HepG2 (cell line): ENCODE data around the gene SYNC. TPM values are rescaled to one million over a fixed set of nuclear protein-coding genes. Genes with fewer than 3 reads are reported as not detected.

Source experiments
- BCL6 ChIP-seq: IDR thresholded peaks from 2 replicates; pipeline ENCODE4 v1.6.1; 2016; ENCODE audit warnings: missing genetic modification reagents, missing compliant biosample characterization
- CAMTA2 ChIP-seq: sonication (generic); formaldehyde crosslinking; IDR thresholded peaks from 2 replicates; pipeline ENCODE4 v1.4.0; 2020; ENCODE audit warnings: mild to moderate bottlenecking, missing genetic modification reagents, borderline replicate concordance
- HOXD1 ChIP-seq: sonication (generic); formaldehyde crosslinking; IDR thresholded peaks from 2 replicates; pipeline ENCODE4 v1.5.0; 2020; ENCODE audit warnings: missing genetic modification reagents
- KAT2B ChIP-seq: fragments of 150-350 bp; IDR thresholded peaks from 2 replicates; pipeline ENCODE4 v1.6.1; 2014; ENCODE audit warnings: low read depth, low read length, borderline replicate concordance
- KDM2A ChIP-seq: sonication (generic); formaldehyde crosslinking; IDR thresholded peaks from 2 replicates; pipeline ENCODE4 v1.4.0; 2020; ENCODE audit warnings: low read depth, missing genetic modification reagents, borderline replicate concordance
- MATR3 ChIP-seq: sonication (generic); formaldehyde crosslinking; IDR thresholded peaks from 2 replicates; pipeline ENCODE4 v1.4.0; 2020; ENCODE audit warnings: missing genetic modification reagents
- MIER2 ChIP-seq: IDR thresholded peaks from 2 replicates; pipeline ENCODE4 v1.6.1; 2016; ENCODE audit warnings: missing biosample characterization, missing genetic modification reagents
- MIER3 ChIP-seq: IDR thresholded peaks from 2 replicates; pipeline ENCODE4 v1.6.1; 2016; ENCODE audit warnings: missing compliant biosample characterization, borderline replicate concordance
- NCOR1 ChIP-seq: fragments of 200-600 bp; sonication (generic); IDR thresholded peaks from 2 replicates; pipeline ENCODE4 v1.7.0; 2017; ENCODE audit warnings: antibody characterized with exemption, low read length, borderline replicate concordance
- NFE2L2 ChIP-seq: fragments of 150-350 bp; IDR thresholded peaks from 2 replicates; pipeline ENCODE4 v1.6.1; 2014; ENCODE audit warnings: low read length
- PHF20 ChIP-seq: sonication (generic); formaldehyde crosslinking; IDR thresholded peaks from 2 replicates; pipeline ENCODE4 v1.5.0; 2020; ENCODE audit warnings: mild to moderate bottlenecking, missing genetic modification reagents
- POLR2G ChIP-seq: fragments of 200-400 bp; formaldehyde crosslinking; IDR thresholded peaks from 2 replicates; pipeline ENCODE4 v1.6.1; 2018; ENCODE audit warnings: mild to moderate bottlenecking, low read depth, low read length, moderate library complexity
- SALL1 ChIP-seq: sonication (generic); formaldehyde crosslinking; IDR thresholded peaks from 2 replicates; pipeline ENCODE4 v1.8.0; 2022; ENCODE audit warnings: mild to moderate bottlenecking, missing genetic modification reagents
- SCMH1 ChIP-seq: sonication (generic); formaldehyde crosslinking; IDR thresholded peaks from 2 replicates; pipeline ENCODE4 v1.9.0; 2021; ENCODE audit warnings: missing genetic modification reagents, mild to moderate bottlenecking, borderline replicate concordance
- SNRNP70 ChIP-seq: fragments of 200-400 bp; formaldehyde crosslinking; IDR thresholded peaks from 2 replicates; pipeline ENCODE4 v1.6.1; 2017; ENCODE audit warnings: mild to moderate bottlenecking, low read depth, low read length, moderate library complexity
- ZBTB40 ChIP-seq, 2 experiments: fragments of 450-650 bp in 1 of 2; sonication (generic) in 1 of 2; formaldehyde crosslinking in 1 of 2; IDR thresholded peaks; 2 replicates each; pipeline versions ENCODE4 v1.6.1 to v1.8.0; 2016 to 2022; ENCODE audit warnings: antibody characterized with exemption in 1 of 2, mild to moderate bottlenecking in 1 of 2, missing genetic modification reagents in 1 of 2
- ZNF230 ChIP-seq: sonication (generic); formaldehyde crosslinking; IDR thresholded peaks from 2 replicates; pipeline ENCODE4 v1.4.0; 2020; ENCODE audit warnings: mild to moderate bottlenecking, missing genetic modification reagents
- ZNF484 ChIP-seq: sonication (generic); formaldehyde crosslinking; IDR thresholded peaks from 2 replicates; pipeline ENCODE4 v1.5.1; 2020; ENCODE audit warnings: mild to moderate bottlenecking, low read depth, missing genetic modification reagents, borderline replicate concordance
- ZNF496 ChIP-seq: sonication (generic); formaldehyde crosslinking; IDR thresholded peaks from 2 replicates; pipeline ENCODE4 v1.8.1; 2023; ENCODE audit warnings: mild to moderate bottlenecking, moderate library complexity, missing genetic modification reagents; ENCODE audit not compliant: insufficient replicate concordance
- ZNF777 ChIP-seq: sonication (generic); formaldehyde crosslinking; IDR thresholded peaks from 2 replicates; pipeline ENCODE4 v1.4.0; 2020; ENCODE audit warnings: missing genetic modification reagents
- ZNF781 ChIP-seq: sonication (generic); formaldehyde crosslinking; IDR thresholded peaks from 2 replicates; pipeline ENCODE4 v1.5.1; 2020; ENCODE audit warnings: borderline replicate concordance, mild to moderate bottlenecking, missing genetic modification reagents; ENCODE audit errors: not compliant biosample characterization
- ZSCAN31 ChIP-seq: sonication (generic); formaldehyde crosslinking; IDR thresholded peaks from 2 replicates; pipeline ENCODE4 v1.5.0; 2020; ENCODE audit warnings: low read depth, mild to moderate bottlenecking, missing genetic modification reagents
- polyA plus RNA-seq, 8 experiments: library from polyadenylated mRNA; depleted of rRNA in 3 of 8; stranded (reverse) in 7 of 8; unstranded in 1 of 8; fragments of >200 nt; fragmentation: Illumina TruSeq in 4 of 8; extraction: Trizol in 4 of 8; gene quantifications; 2 replicates each; pipeline versions ENCODE4 v1.2.1 to v1.2.3, GENCODE V29; 2011 to 2016; ENCODE audit warnings: low read depth in 4 of 8, missing spikeins in 1 of 8, mixed read lengths in 1 of 8; ENCODE audit not compliant: insufficient read depth in 1 of 8
- total RNA-seq, 5 experiments: library from RNA; depleted of rRNA; stranded (reverse); fragments of >200 nt; fragmentation: Illumina TruSeq; extraction: Trizol; gene quantifications; 2 replicates each; pipeline ENCODE4 v1.2.3, GENCODE V29; 2016; ENCODE audit warnings: low read depth in 1 of 5
- TF ChIP-seq, protein P1 (sequence below): sonication (generic); formaldehyde crosslinking; IDR thresholded peaks from 2 replicates; pipeline ENCODE4 v1.8.0; 2022; ENCODE audit warnings: mild to moderate bottlenecking, missing genetic modification reagents, moderate library complexity

SYNC gene
- total and polyA plus RNA-seq, 2 of the 13 experiments (the other 11 are each of a cell fraction or from before 2014, with no cell fraction given) = 2.4 to 5.4 TPM

DNA sequence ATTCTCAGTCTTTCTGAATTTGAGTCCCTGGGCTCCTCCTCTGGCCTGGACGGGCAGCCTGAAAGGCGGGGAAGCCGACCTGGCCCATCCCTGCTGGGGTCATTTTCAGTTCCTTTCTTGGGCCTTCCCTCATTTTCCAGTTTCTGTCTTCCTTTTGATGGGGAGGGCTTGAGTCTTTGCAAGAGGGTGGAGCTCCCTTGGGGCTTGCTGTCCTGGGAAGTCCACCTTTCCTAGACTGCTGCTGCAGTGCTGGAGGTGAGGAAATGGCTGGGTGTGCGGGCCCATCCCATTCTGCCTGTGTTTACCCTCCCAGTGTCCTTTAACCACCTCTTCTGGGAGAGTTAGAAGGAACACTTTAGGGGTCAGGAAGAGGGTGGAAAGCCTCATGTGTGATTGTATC, 40.4 kb upstream of the SYNC start (continued):
- TF ChIP-seq ZBTB40 (IDR thresholded peaks at IDR 0.05) (no peak), ZBTB40 (CRISPR knock-in tag; IDR thresholded peaks at IDR 0.05) (no peak), ZSCAN31 (CRISPR knock-in tag) (no peak), SNRNP70 (no peak), MIER3 (CRISPR knock-in tag) (no peak), ZNF496 (CRISPR knock-in tag) (no peak), CAMTA2 (CRISPR knock-in tag) (no peak), MATR3 (CRISPR knock-in tag) (no peak), ZNF230 (no peak), SCMH1 (no peak), MIER2 (no peak), ZNF484 (CRISPR knock-in tag) (no peak), NFE2L2 (no peak), ZNF781 (CRISPR knock-in tag) (no peak), BCL6 (CRISPR knock-in tag) (peak; percentile 63), HOXD1 (no peak), NCOR1 (no peak), KDM2A (CRISPR knock-in tag) (no peak), SALL1 (no peak), PHF20 (CRISPR knock-in tag) (no peak), KAT2B (no peak), POLR2G (no peak), ZNF777 (CRISPR knock-in tag) (no peak)
- TF ChIP-seq, protein P1, sequence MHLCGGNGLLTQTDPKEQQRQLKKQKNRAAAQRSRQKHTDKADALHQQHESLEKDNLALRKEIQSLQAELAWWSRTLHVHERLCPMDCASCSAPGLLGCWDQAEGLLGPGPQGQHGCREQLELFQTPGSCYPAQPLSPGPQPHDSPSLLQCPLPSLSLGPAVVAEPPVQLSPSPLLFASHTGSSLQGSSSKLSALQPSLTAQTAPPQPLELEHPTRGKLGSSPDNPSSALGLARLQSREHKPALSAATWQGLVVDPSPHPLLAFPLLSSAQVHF (CRISPR knock-in tag) = no peak
